ENCODE data around the gene MAD2L1. TPM values are rescaled to one million over a fixed set of nuclear protein-coding genes. Genes with fewer than 3 reads are reported as not detected.

MAD2L1 gene
- total and polyA plus RNA-seq, 2 donors (not counting 3 experiments of a cell fraction or from before 2014, with no cell fraction given): 15.6 to 41.4 TPM

- H3K9ac ChIP-seq (replicated peaks; ENCODE audit: extremely low read depth, insufficient read depth, low read length): no peak overlapping the region
- no peaks in the 10 kb centered on the region for H3K36me3 ChIP-seq (ENCODE audit: control insufficient read depth in 2 of 2, extremely low read depth in 1 of 2, insufficient read depth in 2 of 2, low read length in 2 of 2)
- no peak overlapping the region for H2AFZ ChIP-seq (ENCODE audit: low read depth, low read length)
- no peak for TF ChIP-seq MAX (IDR thresholded peaks at IDR 0.05; ENCODE audit: insufficient read depth, insufficient read length)
- no peak for TF ChIP-seq EZH2 (IDR thresholded peaks at IDR 0.05; ENCODE audit: borderline replicate concordance, low read depth, low read length, severe bottlenecking)
- no peak for TF ChIP-seq POLR2A (IDR thresholded peaks at IDR 0.05; ENCODE audit: low read depth, low read length)
- TF ChIP-seq CTCF (IDR thresholded peaks at IDR 0.05; ENCODE audit: extremely low read depth in 1 of 2, insufficient read depth in 1 of 2, low read depth in 1 of 2, low read length in 2 of 2): no peak
- no peak for TF ChIP-seq POLR2AphosphoS5 (IDR thresholded peaks at IDR 0.05; ENCODE audit: insufficient read depth, low read depth, low read length)
- TF ChIP-seq JUN (IDR thresholded peaks at IDR 0.05; ENCODE audit: borderline replicate concordance, insufficient read depth, insufficient read length, low read depth): no peak
- no peak for TF ChIP-seq MYC (IDR thresholded peaks at IDR 0.05; ENCODE audit: low read depth, low read length)
- TF ChIP-seq GATA2 (IDR thresholded peaks at IDR 0.05; ENCODE audit: insufficient read depth, insufficient read length, low read depth, low read length): no peak
- TF ChIP-seq FOS (IDR thresholded peaks at IDR 0.05; ENCODE audit: borderline replicate concordance, insufficient read depth, low read length): no peak
- dilution Hi-C loops (cut with MboI; ENCODE audit: extremely low pct_ligation_motif_present, low sequenced_read_pairs) (no loop called here), intact Hi-C loops (cut with micrococcal nuclease) (no loop called here)
- BruUV-seq (replicated peaks): no TSS peak
- no peak overlapping the region for H3K27ac ChIP-seq (ENCODE audit: insufficient read depth, low read depth, low read length)
- no peak overlapping the region for H3K4me3 ChIP-seq (replicated peaks in 1 of 3; ENCODE audit: insufficient read depth in 1 of 3, low read depth in 1 of 3, low read length in 3 of 3)
- H3K4me2 ChIP-seq (ENCODE audit: insufficient read depth, low read length): no peak overlapping the region
- no peaks in the 10 kb centered on the region for H3K9me3 ChIP-seq (replicated peaks; ENCODE audit: control insufficient read depth, insufficient read depth, low read length)
- no peaks in the 10 kb centered on the region for H3K4me1 ChIP-seq (ENCODE audit: control insufficient read depth, extremely low read depth, insufficient read depth, low read length)
- no peaks in the 10 kb centered on the region for H3K9me1 ChIP-seq (replicated peaks; ENCODE audit: control insufficient read depth, extremely low read depth, insufficient read depth, low read length)
- FAIRE-seq: no peak
- H4K20me1 ChIP-seq (replicated peaks; ENCODE audit: control insufficient read depth, extremely low read depth, insufficient read depth, low read length): no peaks in the 10 kb centered on the region
- H3K27me3 ChIP-seq (ENCODE audit: control insufficient read depth in 2 of 2, insufficient read depth in 2 of 2, low read length in 2 of 2): no peaks in the 10 kb centered on the region
- DNase-seq (ENCODE audit: low read depth, low spot score): no peak
- no peaks in the 10 kb centered on the region for H3K79me2 ChIP-seq (ENCODE audit: control insufficient read depth, insufficient read depth, low read length)
- CTCF ChIA-PET: no interaction called here
- POLR2A ChIA-PET: no interaction called here
Measured at GRCh38 chr4:120009731-120010130, 56.9 kb downstream of the MAD2L1 start.
